CD4-positive, alpha-beta T cell treated with Interleukin-6 at 100 ng/mL for 8 hours (primary cell): Measurements from ENCODE around the gene SLC39A13.

ENCODE experiments used
- DNase-seq: peaks from one replicate; pipeline ENCODE4 v3.0.0-alpha.2; 2020; ENCODE audit warnings: mixed read lengths, low spot score

Gene SLC39A13

GRCh38 chr11:47384498-47384897 is 23.9 kb upstream of the SLC39A13 start:
- DNase-seq: no peak

DNA sequence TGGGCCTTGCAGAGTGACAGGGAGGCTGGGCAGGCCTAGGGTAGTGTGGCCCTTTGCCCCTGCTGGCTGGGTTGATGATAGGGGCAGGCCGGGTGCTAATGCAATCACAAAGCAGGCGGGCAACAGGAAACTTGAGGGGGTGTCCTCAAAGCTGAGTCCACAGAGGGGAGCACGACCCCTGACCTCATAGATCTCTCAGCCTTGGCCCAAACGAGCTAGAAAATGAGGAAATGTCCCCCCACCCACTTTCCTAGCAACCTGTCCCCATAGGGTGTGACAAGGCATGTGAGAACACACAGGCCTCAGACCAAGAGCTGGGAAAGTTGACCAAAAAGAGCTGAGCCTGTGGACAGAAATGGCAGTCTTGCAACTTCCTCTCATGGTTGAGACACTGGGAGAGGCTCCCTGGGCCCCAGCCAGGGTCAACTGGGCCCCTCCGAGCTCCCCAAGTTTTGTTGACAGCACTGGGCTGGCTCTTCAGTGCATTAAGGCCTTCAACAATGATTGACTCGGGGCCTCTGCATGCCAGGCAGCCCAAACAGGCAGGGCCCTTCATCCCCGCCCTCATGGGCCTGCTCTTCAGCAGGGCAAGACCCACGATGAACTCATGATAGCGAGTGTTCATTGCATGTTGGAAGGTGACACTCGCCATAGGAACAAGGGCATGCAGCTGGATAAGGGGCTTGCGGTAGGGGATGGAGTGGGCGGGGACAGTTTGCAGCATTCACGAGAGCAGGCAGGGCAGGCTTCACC is 20.3 kb upstream of the SLC39A13 start:
- DNase-seq: no peak

- no peak for DNase-seq
Measured at GRCh38 chr11:47388697-47389576, 19.5 kb upstream of the SLC39A13 start.

DNA sequence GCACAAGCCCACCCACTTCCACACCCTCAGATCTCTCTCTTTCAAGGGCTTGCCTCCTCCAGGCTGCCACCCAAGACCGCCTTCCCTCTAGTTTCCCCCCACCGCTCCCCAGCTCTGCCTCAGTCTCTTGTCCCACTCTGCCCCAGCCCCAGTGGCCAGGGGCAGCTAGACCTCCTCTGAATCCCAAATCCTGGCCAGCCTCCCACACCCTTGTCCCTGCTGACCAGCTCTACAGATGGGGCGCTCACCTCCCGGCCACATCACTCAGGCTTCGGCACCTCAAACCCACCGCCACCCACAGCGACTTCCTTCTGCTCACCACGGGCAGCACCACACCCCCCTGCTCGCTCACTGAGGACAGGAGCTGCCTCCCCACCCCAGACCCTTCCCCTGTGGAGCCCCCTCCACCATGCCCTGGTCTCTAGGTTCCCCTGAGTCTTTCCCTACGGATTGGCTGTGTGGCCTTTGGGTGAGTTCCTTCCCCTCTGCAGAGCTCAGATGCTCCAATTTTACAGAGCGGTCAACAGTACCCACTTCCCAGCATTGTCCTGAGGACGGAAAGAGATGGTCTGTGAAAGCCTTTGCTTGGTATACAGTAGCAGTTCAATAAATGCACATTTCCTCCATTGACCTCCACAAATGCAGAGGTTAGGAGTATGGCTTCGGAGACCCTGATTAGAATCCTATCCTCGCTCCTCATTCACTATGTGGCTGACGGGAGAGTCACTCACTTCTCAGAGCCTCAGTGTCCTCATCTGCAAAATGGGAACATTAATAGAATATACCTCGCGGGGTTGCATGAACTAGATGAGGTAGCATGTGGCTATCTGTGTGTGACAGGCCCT is 18.6 kb upstream of the SLC39A13 start:
- DNase-seq: no peak

DNA sequence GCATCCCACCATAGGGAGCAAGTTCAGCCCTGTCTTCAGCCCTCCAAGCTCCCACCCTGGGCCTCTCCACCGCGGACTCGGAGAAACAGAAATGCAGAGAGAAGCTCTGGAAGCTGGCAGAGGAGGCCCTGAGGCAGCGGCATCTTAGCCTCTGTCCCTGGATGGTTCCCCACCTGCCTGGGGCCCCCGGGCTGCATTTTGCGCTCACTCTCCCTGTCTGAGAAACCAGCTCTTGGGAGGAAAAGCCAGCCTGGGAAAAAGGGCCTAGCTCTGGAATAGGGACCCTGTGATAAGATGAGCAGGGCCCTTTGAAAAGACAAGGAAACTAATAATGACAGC is 18.0 kb upstream of the SLC39A13 start:
- no peak for DNase-seq

DNA sequence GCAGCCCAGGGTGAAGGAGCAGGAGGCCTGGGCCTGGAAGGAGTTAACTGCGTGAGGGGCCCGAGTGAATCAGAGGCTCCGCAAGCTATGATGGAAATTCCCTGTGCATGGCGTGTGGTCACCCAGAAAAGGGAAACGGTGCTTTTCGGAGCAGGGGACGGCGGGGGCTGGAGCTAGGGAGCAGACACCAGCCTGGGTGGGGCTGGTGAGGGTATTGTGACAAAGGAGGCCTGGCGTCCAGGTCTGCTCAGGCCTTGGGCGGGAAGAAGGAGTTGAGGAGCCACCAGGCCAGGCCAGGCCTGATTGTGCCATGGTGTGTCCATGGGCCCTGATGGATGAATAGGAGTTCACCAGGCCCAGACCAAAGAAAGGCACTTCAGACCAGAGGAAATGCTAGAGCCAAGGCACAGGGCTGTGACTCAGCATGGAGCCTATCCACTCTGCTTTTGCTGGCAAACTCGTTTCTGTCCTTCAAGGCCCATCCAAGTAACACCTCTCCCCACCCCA is 17.3 kb upstream of the SLC39A13 start:
- DNase-seq: no peak

GRCh38 chr11:47391711-47392432 is 16.5 kb upstream of the SLC39A13 start:
- DNase-seq: no peak

- no peak for DNase-seq
Measured at GRCh38 chr11:47392546-47393162, 15.7 kb upstream of the SLC39A13 start.

- DNase-seq: no peak
Measured at GRCh38 chr11:47393163-47394049, 15.0 kb upstream of the SLC39A13 start.

DNA sequence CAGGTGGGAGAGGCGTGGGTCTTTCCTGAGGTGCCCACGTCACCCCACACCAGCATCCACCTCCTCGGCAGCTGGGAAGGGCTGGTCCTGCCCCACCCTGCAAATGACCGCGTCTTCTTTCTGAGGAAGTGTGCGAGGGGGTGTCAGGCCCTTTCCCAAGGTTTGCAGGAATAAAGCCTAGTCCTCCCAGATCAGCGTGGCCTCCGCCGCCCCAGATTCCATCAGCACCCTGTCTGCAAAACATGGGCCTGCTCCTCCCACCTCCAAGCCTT is 14.4 kb upstream of the SLC39A13 start:
- no peak for DNase-seq

DNA sequence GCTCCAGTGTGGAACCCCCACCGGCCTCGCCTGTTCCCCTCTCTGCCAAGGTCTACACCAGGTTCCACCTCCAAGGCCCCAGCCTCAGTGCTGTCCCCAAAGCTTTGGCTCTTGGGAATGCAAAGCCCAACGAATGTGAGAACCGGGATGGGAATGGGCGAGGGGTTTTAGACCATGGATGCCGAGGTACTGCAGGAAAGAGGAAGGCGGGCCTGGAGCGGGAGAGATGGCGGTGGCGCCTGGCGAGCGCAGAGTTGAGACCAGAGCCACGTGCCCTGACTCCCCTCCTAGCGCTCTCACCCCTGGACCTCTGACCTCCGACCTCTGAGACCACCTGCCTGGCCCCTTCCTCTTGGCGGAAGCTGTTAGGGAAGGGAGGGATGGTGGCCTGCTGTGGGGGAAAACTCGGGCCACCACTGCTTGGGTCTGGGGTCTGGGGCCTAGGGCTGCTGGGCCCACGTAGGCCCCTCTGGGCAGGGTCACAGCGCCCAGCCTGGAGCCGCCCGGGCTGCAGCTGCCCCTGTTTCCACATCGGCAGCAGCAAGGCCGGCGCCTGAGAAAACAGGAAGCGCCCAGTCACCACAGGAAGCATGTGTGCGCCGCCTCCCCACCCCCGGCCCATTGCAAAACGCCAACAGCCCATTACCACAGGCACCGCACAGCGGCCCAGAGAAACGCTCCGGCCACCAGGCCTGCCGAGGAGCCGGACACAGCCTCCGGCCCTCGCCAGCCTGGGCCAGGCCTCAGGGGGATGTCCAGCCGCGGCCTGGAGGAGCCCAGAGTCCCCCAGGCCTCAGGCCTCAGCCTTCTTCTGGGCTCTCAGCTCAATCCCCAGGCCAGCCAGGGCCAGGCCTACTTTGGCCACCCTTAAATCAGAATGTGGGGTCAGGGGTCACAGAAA is 13.8 kb upstream of the SLC39A13 start:
- peak; percentile 77 for DNase-seq

DNA sequence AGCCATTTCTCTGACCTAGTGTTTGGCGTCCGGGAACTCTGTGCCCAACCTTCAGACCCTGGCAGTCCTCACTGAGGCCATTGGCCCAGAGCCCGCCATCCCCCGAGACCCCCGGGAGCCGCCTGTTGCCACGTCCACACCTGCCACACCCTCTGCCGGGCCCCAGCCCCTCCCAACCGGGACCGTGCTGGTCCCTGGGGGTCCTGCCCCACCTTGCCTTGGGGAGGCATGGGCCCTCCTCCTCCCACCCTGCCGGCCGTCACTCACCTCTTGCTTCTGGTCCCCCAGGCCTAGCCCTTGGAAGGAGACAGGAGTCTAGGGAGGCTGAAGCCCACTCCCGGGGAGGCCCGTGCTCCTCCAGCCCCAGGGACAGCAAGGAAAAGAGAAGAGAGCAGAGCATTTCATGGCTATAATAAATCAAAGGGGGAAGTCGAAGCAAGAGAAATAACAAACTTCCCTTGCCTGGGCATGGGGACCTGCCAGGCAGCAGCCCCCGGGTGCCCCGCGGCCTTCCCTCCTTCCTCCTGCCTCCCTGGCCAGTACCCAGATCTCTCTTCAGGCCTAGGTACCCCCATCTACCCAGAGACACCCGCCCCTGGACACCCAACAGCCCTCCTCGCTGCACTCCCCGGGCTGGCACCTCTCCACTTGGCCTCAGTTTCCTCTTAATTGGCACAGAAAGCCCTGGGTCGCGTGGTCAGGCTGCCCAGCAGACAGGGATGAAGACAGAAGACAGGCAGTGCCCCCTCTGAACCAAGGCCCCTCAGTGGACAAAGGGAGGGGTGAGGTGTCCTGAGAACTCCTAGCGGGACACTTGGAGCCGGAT is 13.0 kb upstream of the SLC39A13 start:
- no peak for DNase-seq

- DNase-seq: no peak
Measured at GRCh38 chr11:47396049-47396320, 12.4 kb upstream of the SLC39A13 start.

GRCh38 chr11:47398011-47398410 is 10.4 kb upstream of the SLC39A13 start:
- DNase-seq: no peak

DNA sequence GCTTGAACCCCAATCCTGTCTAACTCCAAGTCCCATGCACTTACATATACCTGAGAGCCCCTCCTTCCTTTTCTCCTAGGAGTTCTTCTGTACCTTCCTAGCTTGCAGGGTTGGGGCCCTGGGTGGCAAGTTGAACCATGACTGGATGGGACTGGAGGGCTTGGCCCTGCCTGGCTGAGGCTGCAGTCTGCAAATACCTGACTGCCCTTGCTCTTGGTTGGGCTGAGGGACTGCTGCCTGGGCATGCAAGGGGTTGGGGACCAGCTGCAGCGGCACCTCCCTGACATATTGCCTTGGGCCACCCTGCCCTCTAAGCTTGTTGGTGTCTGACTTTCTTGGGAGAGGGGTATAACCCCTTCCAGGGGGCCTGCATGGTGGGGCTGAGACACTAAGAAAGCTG is 9.8 kb upstream of the SLC39A13 start:
- DNase-seq: no peak

- peak; percentile 44 for DNase-seq
Measured at GRCh38 chr11:47399860-47400767, 8.3 kb upstream of the SLC39A13 start.

DNA sequence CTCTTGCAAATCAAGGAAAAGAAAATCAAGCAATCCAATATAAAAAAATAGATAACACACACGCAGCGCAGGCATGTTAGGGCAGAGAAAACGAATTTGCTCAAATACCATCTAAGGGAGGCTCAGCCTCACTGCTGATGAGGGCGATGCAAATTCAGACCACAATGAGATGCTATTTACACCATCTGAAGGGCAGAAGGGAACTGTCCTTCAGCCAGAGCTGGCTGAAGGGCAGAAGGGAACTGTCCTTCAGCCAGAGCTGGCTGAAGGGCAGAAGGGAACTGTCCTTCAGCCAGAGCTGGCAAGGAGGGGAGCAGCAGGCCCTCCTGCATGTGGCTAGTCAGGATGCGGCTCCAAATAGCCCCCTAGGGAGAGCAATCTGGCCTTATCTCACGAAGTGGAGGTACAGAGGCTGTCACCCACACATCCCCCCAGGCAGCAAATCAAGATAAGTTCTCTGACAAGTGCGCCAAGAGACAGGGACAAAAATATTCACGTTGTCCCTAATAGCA is 7.6 kb upstream of the SLC39A13 start:
- DNase-seq: no peak
